GM19395 (cell line): ENCODE data around the gene SERPINA9.
"Not testable (repeated sequence)": the region's sequence is repeated elsewhere in the genome, so short reads cannot be mapped to it uniquely, and the experiment has no call there.

Source experiments
- ATAC-seq: cut with Tn5 transposase; IDR thresholded peaks from one replicate; pipeline ENCODE4 v1.9.1; 2021; ENCODE audit warnings: mild to moderate bottlenecking, moderate library complexity; ENCODE audit not compliant: unreplicated experiment

The SERPINA9 gene, protein sequence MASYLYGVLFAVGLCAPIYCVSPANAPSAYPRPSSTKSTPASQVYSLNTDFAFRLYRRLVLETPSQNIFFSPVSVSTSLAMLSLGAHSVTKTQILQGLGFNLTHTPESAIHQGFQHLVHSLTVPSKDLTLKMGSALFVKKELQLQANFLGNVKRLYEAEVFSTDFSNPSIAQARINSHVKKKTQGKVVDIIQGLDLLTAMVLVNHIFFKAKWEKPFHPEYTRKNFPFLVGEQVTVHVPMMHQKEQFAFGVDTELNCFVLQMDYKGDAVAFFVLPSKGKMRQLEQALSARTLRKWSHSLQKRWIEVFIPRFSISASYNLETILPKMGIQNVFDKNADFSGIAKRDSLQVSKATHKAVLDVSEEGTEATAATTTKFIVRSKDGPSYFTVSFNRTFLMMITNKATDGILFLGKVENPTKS

DNA sequence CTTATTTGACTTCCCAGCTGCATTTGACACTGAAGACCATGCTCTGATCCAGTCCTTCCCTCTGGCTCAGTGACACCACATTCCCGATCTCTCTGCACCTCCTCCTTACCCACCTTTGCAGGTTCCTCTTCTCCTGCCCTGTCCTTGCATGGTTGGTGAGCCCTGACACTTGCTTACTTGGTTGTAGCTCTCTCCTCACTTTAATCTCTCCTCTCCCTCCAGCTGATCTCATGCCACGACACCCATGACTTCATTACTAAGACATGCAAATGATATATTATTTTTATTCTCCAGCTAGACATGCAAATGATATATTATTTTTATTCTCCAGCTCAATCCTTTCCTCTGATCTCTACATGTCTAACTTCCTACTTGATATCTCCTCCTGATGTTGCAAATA is at the start of gene SERPINA9:
Gene SERPINA9, minus strand, starts transcription at position 175 of the 400 bp plus-strand sequence. CDS start 6,357 bp downstream, outside the sequence.
- no peak for ATAC-seq

DNA sequence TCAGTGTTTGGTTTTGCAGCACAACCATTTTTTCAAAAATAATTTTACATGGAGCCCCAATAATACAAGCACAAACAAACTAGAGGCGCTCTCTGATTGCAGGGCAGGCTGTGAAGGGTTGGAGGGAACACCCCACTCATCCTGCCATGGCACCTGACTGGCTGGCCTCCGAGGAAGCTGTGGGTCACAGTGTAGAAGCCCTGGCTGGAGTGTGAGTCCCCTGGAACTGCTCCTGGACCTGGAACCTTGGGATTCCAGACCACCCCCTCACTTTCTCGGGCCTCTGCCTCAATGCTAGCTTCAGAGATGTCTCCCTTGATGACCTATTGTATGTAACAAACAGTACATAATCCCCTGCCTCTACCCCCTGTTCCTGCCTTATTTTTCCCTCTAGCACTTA is 48.1 kb upstream of the SERPINA9 start:
- no peak for ATAC-seq

DNA sequence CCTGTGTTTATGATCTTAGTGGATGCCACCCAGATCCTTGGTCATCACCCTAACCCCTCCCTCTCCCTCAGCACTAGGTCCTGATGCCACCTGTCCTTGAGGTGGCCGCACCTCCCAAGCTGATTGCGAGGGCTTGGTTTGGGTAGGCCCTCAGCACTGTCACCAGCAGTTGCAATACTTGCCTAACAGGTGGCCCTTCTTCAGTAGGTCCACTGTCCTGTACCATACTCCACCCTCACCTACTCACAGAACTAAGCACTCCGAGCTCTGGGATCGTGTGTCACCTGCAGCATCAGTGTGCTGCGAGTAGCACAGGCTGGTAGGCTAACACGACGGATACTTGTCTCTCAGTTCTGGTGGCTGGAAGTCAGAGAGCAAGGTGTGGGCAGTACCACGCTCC is 47.3 kb upstream of the SERPINA9 start:
- no peak for ATAC-seq

DNA sequence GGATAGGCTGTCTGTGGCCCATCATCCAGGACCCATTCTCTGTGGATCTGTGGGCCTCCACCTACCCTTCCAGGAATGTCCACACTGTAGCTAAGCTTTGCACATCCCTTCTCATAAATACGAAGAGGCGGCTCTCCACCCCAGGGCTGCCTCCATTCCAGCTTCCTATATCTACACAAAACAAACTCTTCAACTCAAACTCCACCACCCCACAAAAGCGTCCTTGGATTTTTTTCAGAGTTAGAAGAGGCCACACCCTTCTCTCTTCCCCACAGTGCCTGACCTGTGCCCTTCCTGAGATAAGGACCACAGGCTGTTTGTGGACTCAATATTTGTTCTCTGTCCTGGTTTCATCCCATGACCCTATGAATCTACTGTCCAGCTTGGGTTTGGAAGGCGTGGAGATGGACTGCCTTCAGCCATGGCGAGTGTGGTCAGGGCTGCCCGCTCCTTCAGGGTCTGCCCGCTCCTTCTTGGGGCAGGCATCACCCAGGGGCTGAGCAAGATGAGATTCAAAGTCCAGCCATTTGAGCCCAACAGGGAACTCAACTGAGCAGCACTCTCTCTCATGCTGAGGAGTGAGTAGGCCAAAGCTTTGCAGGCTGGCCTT is 46.2 kb upstream of the SERPINA9 start:
- no peak for ATAC-seq

DNA sequence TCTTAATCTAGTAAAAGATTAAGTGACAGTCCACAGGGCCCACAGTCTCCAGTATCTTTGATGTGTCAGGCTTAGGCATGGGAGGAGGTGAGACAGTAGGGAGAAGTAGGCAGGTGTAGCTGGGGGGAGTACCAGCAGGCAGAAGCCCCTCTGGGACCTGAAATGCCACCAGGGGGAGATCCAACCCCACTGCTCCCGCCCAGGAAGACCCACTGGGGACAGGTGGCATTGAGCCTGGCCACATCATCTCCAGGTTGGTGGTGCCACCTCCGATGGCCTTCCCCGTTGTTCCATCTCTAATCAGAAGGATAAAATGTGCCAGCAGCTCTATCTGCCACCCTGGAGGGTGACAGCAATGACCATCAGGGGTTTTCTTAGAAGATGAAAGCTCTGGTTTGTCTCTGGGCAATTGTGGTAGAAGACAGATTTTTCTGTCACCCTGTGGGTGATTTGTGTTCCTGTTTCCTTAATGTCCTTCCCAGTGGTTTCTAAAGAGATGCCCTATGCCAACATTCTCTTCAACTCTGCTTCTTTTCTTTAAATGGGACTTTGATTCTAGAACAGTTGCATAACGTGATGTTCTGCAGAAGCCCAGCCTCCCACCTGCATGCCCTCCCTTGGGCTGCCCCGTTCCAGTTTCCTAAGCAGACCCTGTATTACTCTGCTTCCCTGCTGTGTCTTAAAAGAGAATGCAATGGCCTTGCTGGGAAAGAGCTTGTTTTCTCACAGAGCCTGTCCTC is 45.5 kb upstream of the SERPINA9 start:
- ATAC-seq: no peak

DNA sequence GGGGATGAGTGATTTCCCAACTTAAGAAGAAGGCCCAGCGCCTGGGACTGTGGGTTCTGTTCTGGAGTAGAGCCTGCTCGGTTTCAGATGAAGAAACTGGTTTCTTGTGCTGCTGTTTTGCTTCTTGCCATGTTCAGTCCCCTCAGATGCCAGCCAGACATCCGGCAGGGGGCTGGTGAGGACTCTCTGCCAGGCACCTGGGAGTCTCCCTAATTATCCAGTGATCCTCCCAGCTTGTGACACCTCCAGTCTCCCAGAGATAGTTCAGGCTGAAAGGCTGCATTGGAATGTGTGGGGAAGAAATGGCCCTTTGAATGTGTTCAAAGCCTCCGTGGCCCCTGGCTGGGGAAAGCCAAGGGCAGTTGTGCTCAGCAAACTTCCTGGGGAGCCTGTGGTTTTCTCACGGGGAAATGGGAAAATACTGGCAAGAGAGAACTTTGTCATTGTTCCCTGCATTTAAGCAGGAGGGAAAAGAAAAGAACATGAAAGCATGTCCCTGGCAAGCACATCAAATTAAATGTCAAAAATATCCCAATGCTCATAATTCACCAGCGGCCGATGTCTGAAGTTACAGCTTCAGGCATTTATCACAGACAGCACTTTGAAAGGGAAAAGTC is 41.8 kb upstream of the SERPINA9 start:
- ATAC-seq: no peak

DNA sequence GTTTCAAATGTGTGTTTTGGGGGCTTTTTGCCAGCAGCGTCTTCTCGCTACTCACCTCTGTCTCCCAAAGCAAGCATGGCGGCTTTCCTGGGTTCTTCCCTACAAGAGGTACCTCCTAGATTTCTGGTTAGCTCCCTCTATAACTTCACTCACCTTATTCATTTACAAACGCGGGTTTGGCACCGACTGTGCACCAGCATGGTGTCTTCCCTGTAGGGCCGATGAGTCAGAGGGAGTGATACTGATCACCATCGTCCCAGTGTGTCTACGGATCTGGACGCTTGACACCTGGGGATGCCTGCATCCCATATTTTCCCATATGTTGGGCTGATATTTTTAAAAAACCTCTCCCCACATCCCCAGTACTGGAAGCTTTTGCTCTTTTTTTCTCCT is 41.2 kb upstream of the SERPINA9 start:
- ATAC-seq: no peak

DNA sequence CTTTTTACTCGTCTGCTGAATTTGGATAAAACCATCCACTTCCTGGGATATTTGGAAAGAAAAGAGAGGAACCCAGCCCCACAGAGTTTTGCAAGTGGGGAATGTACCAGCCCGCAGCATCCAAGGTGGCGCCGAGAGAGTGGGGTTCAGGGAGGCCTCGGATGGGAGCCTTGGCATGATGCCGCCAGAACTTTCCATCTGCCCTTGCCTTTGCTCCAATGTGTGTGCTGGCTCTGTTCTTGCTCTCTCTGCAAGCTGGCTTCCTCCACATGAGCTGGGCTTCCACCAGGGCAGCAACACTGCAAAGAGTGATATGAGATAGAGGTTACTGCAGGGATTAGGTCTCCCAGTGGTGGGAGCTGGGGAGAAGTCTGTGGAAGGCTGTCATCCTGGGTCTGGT is 39.9 kb upstream of the SERPINA9 start:
- ATAC-seq: no peak

DNA sequence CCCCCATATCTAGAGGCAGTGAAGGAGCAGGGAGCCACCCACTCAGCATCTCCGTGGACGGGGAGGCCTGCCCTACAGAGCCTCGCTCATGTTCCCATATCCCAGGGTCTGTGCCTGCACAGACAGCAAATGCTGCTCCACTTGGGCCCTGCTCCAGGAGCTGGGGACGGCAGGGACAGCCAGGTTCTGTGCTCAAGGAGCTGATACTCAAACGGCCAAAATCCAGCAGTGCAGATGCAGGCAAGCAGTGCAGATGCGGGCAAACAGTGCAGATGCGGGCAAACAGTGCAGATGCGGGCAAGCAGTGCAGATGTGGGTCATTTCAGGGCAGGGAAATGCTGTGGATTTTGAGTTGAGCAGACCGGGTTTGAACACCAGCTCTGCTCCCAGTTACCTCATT is 39.4 kb upstream of the SERPINA9 start:
- no peak for ATAC-seq

DNA sequence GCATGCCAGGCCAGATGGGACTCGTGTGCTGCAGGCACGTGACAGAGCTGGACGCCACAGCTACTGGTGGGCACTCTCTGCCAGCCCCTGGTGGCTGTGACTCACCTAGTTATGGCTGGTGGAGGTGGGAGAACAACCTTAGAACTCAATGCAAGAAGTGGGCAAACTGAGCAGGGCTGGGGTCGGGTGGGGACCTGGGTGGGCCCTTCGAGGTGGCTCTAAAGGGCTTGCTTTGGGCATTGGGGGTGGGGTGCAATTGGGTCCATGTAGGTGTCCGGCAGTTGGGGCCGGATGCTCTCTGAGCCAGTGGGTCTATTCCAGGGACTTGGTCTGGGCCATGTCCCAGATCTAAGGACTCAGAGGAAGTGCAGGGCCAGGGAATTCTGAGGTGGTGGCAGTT is 38.4 kb upstream of the SERPINA9 start:
- no peak for ATAC-seq

DNA sequence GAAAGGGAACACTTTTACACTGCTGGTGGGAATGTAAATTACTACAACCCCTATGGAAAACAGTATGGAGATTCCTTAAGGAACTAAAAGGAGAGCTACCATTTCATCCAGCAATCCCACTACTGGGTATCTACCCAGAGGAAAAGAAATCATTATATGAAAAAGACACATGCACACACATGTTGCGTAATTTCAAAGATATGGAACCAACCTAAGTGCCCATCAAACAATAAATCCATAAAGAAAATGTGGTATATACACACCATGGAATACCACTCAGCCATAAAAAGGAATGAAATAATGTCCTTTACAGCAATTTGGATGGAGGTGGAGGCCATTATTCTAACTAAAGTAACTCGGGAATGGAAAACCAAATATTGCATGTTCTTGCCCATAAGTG is 34.5 kb upstream of the SERPINA9 start:
- not testable (repeated sequence) for ATAC-seq

DNA sequence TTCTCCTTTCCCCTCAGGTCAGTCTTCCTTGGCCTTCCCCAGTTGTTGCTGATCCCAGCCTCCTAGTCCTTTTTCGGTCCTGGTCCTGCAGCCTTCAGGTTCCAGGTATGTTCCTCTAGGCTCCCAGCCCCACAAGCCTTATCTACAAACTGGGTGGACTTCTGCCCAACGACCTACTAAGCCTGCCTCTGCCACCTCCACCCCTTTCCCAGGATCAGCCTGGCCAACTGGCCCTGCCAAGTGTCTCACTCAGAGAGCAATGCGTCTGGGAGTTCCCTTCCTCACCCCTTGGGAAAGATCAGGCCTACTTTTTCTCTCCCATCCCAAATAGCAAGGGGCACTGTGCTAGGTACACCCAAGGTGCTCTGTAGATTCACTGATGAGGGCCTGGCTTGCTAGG is 33.4 kb upstream of the SERPINA9 start, which contains the start of gene SERPINA12:
Gene SERPINA12, minus strand, starts transcription at position 114 of the 400 bp plus-strand sequence. CDS start 11,072 bp downstream, outside the sequence.
- ATAC-seq: no peak

DNA sequence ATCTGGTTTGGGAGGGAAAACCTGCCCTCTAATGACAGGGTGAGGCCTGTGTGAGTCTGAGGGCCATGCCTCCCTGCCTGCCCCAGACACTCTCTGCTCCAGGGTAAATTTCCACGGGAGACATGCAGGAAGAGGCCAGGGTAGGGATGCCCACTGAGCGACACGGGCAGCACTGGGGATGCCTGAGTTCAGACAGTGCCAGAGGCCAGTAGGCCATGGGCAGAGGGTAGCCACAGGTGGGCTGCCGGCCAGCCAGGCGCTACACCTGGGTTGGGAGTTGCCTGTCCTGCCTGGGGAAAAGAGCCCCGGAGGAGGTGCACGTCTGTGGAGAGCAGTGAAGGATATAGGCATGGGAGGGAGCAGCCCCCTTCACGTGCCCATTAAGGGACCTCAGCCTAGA is 29.6 kb upstream of the SERPINA9 start:
- ATAC-seq: no peak

DNA sequence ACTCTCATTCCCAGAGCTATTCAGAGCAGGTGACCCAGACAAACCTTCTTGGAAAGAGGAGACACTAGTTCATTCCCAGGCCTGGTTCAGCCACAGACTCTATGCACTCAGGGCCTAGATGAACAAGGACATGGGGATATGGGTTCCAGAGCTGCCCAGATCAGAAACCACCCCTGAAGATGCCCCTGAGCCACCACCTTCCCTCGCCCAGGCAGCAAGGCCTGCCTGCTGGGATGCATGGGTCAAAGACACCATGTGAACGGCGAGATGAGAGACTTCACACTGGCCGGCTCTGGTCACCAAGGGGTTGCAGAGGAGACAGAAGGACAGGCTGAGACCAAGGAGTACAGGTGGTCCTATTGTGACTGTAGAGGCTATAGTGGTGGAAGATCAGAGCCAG is 29.2 kb upstream of the SERPINA9 start:
- no peak for ATAC-seq

DNA sequence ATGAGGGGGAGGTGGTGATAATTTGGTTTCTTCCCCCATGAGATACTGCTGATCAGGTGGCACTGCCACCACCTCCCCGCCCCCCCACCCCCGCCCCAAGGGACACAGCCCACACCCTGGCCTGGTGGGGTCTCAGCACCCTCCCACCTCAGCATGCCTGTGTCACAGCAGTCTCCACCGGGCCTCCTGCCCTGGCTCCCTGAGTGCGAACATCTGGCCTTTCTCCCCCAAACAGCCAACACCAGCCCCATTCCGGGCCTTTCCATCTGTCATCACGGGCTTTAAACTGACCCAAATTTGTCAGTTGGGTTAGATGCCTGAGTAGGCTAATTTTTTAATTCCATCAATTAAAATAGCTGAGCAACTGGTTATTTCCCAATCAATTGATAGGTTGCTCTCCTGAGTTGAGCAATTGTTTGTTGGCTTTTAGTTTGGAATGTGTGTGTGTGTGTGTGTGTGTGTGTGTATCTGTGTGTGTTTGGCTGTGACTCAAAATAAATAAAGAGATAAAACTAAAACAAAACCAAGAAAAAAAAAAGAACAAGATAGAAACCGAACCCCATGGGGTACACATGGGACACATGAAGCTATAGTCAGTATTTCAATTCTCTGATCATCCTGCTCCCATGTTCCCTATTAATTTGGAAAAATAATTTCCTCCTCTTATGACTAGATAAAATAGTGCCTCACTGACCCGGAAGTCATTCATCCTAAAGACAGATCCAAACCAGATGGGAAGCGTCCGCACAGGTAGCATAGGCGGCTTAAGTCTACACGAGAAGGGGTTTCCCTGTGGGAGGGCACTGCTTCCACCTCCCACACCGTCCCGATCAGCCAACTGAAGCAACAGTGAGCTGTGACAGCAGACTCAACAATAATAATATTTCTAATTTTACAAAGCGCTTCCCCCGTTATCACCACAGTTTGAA is 25.9 kb upstream of the SERPINA9 start:
- ATAC-seq: no peak

DNA sequence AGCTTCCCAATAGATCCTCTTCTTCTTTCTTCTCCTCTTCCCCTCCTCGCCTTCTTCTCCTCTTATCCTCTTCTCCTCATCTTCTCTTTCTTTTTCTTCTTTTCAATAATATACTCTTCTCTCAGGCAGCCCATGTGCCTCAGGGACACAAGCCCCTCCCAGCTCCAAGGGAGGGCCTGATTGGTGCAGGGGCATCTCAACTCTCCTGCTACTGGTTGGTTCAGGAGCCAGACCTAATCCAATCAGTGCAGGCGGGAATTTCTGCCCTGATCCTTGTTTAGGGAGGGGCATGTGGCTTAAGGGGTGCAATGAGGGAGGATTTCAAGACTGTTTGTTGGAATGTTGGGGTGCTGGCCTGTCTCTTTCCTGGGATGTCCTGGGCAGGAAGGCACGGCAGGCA is 24.3 kb upstream of the SERPINA9 start:
- ATAC-seq: no peak

DNA sequence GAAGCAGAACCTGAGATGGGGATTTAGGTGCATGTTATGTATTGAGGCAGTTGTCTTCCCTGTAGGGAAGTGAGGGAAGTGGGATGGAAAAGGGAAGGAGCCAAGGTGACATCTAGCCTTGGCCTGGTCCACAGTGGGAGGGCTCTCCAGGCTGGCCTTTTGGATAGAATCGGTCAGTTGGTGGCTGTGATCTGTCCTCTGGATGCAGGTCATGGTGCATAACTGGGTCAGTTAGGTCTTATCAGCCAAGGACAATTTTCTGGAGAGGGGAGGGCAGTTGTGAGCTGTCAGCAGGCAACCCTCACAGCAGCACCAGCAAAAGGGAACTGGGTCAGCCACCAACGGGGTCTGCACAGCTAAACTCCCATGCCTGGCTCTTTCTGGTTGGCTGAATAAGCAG is 23.7 kb upstream of the SERPINA9 start:
- no peak for ATAC-seq

DNA sequence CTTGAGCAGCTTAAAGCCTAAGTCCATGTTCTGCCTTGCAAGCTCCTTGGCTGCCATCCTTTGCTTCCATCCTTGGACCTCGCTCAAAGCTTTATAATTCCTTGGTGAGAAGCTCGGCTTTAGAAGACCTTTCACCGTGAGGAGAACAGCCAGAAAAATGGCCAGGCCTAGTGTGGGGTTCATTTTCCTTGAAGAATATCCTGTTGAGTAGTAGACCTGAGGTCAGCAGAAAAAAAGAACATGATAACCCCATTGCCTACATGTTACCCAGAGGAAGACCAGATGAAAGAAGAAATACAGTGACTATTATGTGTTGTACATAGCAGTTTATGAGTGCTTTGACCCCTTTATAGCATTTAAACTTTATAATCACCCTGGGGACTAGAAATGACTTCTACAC is 22.2 kb upstream of the SERPINA9 start:
- no peak for ATAC-seq

DNA sequence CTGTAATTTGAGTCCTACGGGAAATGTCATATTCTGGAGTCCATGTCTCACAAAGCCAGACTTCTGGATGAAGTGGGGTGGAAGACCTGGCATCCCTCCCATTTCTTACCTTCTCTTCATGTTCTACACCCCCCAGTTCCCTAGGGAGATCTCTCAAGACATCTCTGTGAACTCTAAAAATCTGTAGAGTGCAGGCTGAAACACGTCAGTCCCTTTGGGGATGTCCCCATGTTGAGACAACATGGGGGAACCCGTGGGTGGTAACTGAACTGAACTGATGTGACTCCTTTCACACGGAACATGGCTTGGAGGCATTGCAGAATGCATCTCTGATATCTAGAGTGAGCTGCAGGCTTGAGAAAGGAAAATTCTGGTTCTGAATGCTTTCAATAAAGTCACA is 18.1 kb upstream of the SERPINA9 start:
- no peak for ATAC-seq

DNA sequence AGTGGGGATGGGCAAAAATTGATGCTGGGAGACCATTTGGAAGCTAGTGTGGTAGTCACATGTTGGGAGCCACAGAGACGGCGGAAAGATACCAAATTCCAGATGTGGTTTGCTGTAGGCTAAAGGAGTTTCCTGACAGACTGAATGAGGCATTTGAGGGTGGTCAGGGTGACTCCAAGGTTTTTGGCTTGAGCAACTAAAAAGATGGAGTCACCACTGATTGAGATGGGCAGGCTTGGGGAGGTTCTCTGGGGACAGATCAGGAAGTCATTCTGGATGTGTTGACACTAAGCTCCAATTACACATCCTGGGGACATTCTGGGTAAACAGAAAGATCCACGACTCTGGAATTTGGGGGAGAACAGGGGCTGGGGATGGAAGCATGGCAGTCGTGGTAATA is 15.5 kb upstream of the SERPINA9 start:
- no peak for ATAC-seq
